Hepatocyte (in vitro differentiated cells): Measurements from ENCODE around the gene SKAP1.

Experiments
- CTCF ChIP-seq: fragments of 200-600 bp; sonication (generic); IDR thresholded peaks from 2 replicates; pipeline ENCODE4 v1.5.1; 2016; ENCODE audit warnings: antibody characterized with exemption, mild to moderate bottlenecking; ENCODE audit not compliant: poor library complexity
- EZH2 ChIP-seq: fragments of 200-600 bp; sonication (generic); IDR thresholded peaks from 2 replicates; pipeline ENCODE4 v1.6.1; 2016; ENCODE audit warnings: antibody characterized with exemption, mild to moderate bottlenecking, borderline replicate concordance

GRCh38 chr17:48151220-48151619 is 278.8 kb downstream of the SKAP1 start:
- TF ChIP-seq CTCF (no peak), EZH2 (no peak)
